ENCODE data around the gene GNA15.
"Not testable (repeated sequence)": the region's sequence is repeated elsewhere in the genome, so short reads cannot be mapped to it uniquely, and the experiment has no call there.

GNA15 gene

GRCh38 chr19:3198901-3199700, 63.3 kb downstream of the GNA15 start:
- in situ Hi-C loops (cut with MboI; ENCODE audit: low sequenced_read_pairs, unreplicated experiment) = no loop called here
- DNase-seq (ENCODE audit: low spot score) = no peak
- no peak for TF ChIP-seq CTCF (IDR thresholded peaks at IDR 0.05; ENCODE audit: borderline replicate concordance, control extremely low read depth, extremely low read depth, insufficient read depth, missing control alignments)

- in situ Hi-C loops (cut with MboI; ENCODE audit: low sequenced_read_pairs, unreplicated experiment) = no loop called here
- TF ChIP-seq CTCF (IDR thresholded peaks at IDR 0.05; ENCODE audit: borderline replicate concordance, control extremely low read depth, extremely low read depth, insufficient read depth, missing control alignments) = no peak
- DNase-seq (ENCODE audit: low spot score) = no peak
Measured at GRCh38 chr19:3201072-3201700, 65.4 kb downstream of the GNA15 start.

- no peak for DNase-seq (ENCODE audit: low spot score)
- in situ Hi-C loops (cut with MboI; ENCODE audit: low sequenced_read_pairs, unreplicated experiment) = no loop called here
- no peak for TF ChIP-seq CTCF (IDR thresholded peaks at IDR 0.05; ENCODE audit: borderline replicate concordance, control extremely low read depth, extremely low read depth, insufficient read depth, missing control alignments)
Measured at GRCh38 chr19:3201911-3202310, 66.1 kb downstream of the GNA15 start.

- TF ChIP-seq CTCF (IDR thresholded peaks at IDR 0.05; ENCODE audit: borderline replicate concordance, control extremely low read depth, extremely low read depth, insufficient read depth, missing control alignments) = no peak
- in situ Hi-C loops (cut with MboI; ENCODE audit: low sequenced_read_pairs, unreplicated experiment) = no loop called here
- DNase-seq (ENCODE audit: low spot score) = no peak
Measured at GRCh38 chr19:3202346-3202745, 66.5 kb downstream of the GNA15 start.

GRCh38 chr19:3202895-3203294, 67.1 kb downstream of the GNA15 start:
- in situ Hi-C loops (cut with MboI; ENCODE audit: low sequenced_read_pairs, unreplicated experiment); DNase-seq (ENCODE audit: low spot score): not testable (repeated sequence)

- in situ Hi-C loops (cut with MboI; ENCODE audit: low sequenced_read_pairs, unreplicated experiment) = no loop called here
- no peak for DNase-seq (ENCODE audit: low spot score)
- TF ChIP-seq CTCF (IDR thresholded peaks at IDR 0.05; ENCODE audit: borderline replicate concordance, control extremely low read depth, extremely low read depth, insufficient read depth, missing control alignments) = no peak
Measured at GRCh38 chr19:3203805-3204645, 68.2 kb downstream of the GNA15 start.
